Panc1 (cell line): ENCODE results near the gene RAP1GAP2. TPM values are rescaled to one million over a fixed set of nuclear protein-coding genes. Genes with fewer than 3 reads are reported as not detected.
A peak's percentile ranks its signal among the peaks of the same experiment; 100 is the strongest.

Experiments
- ATAC-seq: fragments of 200-7000 bp; cut with Tn5 transposase; 2 replicates; pipeline ENCODE4 v1.9.1; 2020; ENCODE audit warnings: mild to moderate bottlenecking, moderate library complexity
- BruUV-seq: library from RNA; stranded (reverse); fragments of 400-500 nt; replicated peaks from 2 replicates; lab custom pipeline; 2021; lab: Mats Ljungman, UMichigan
- CTCF ChIA-PET: fragments of 300-600 bp; sonication (Branson Sonifier 250); formaldehyde crosslinking; loops from one replicate; lab custom pipeline; 2022; ENCODE audit warnings: antibody characterized with exemption; lab: Charles Lee
- POLR2A ChIA-PET: fragments of 300-600 bp; sonication (Branson Sonifier 250); formaldehyde crosslinking; loops from one replicate; lab custom pipeline; 2022; ENCODE audit warnings: antibody characterized with exemption; lab: Charles Lee
- DNase-seq: peaks from one replicate; pipeline ENCODE4 v3.0.0-alpha.2; 2010; ENCODE audit warnings: low read depth, low spot score
- H3K27ac ChIP-seq: 2 replicates; pipeline ENCODE4 v1.5.1; 2011; ENCODE audit warnings: mild to moderate bottlenecking, low read length, inconsistent platforms
- H3K27me3 ChIP-seq: fragments of 200-500 bp; sonication (Bioruptor generic); 2 replicates; pipeline ENCODE4 v1.6.0; 2014; ENCODE audit warnings: low read length, inconsistent platforms; ENCODE audit not compliant: control insufficient read depth, insufficient read depth
- H3K36me3 ChIP-seq: fragments of 200-500 bp; sonication (Bioruptor generic); 2 replicates; pipeline ENCODE4 v1.5.1; 2014; ENCODE audit warnings: inconsistent platforms, mild to moderate bottlenecking, low read length, moderate library complexity; ENCODE audit not compliant: control insufficient read depth, insufficient read depth
- H3K4me1 ChIP-seq: 2 replicates; pipeline ENCODE4 v1.5.1; 2011; ENCODE audit warnings: inconsistent platforms, mild to moderate bottlenecking, low read length, moderate library complexity; ENCODE audit not compliant: control insufficient read depth, insufficient read depth
- H3K4me3 ChIP-seq, 2 experiments: 2 replicates each; pipeline ENCODE4 v1.5.1; 2011 to 2012; ENCODE audit warnings: low read depth in 2 of 2, low read length in 2 of 2, mild to moderate bottlenecking in 2 of 2, inconsistent platforms in 1 of 2, moderate library complexity in 1 of 2
- H3K9me3 ChIP-seq: fragments of 200-500 bp; sonication (Bioruptor generic); 2 replicates; pipeline ENCODE4 v1.5.1; 2014; ENCODE audit warnings: low read depth, mild to moderate bottlenecking, inconsistent platforms, low read length, moderate library complexity; ENCODE audit not compliant: control insufficient read depth, insufficient read depth
- POLR2AphosphoS5 ChIP-seq: IDR thresholded peaks from 2 replicates; pipeline ENCODE4 v1.6.1; 2012; ENCODE audit warnings: mild to moderate bottlenecking, low read depth, low read length, moderate library complexity
- SIN3A ChIP-seq: IDR thresholded peaks from 2 replicates; pipeline ENCODE4 v1.6.1; 2012; ENCODE audit warnings: low read depth, mild to moderate bottlenecking, low read length, moderate library complexity, borderline replicate concordance; ENCODE audit not compliant: insufficient read depth
- TCF7L2 ChIP-seq: IDR thresholded peaks from 2 replicates; pipeline ENCODE4 v1.6.1; 2011; ENCODE audit warnings: mild to moderate bottlenecking, low read depth, low read length, inconsistent platforms
- in situ Hi-C: cut with HindIII; loops from 2 replicates; pipeline ENCODE4 v1.10.0; 2016; ENCODE audit warnings: low sequenced_read_pairs, low pct_unique_long_range_greater_than_20kb
- intact Hi-C: fragments of 100-400 bp; cut with micrococcal nuclease; formaldehyde crosslinking; loops from one replicate; pipeline ENCODE4 v1.10.0; 2022; ENCODE audit not compliant: unreplicated experiment
- total RNA-seq: library from RNA; stranded (reverse); gene quantifications from one replicate; pipeline ENCODE4 v1.2.1, GENCODE V29; 2021; ENCODE audit not compliant: unreplicated experiment
- TF ChIP-seq, protein P1 (sequence below): fragments of 450-650 bp; IDR thresholded peaks from 2 replicates; pipeline ENCODE4 v1.5.1; 2017; ENCODE audit warnings: mild to moderate bottlenecking
- TF ChIP-seq, protein P2 (sequence below), 2 experiments: IDR thresholded peaks; 2 replicates each; pipeline ENCODE4 v1.6.1; 2011 to 2012; ENCODE audit warnings: low read depth in 2 of 2, control low read depth in 1 of 2, low read length in 1 of 2, mild to moderate bottlenecking in 1 of 2, moderate library complexity in 1 of 2; ENCODE audit not compliant: insufficient read depth in 1 of 2

RAP1GAP2 gene
- total RNA-seq, 1 experiment from 2014 or later = 10.0 TPM

- intact Hi-C loops (loop anchor here (10.0 kb wide), 1 partner anchor 95 kb away; no protein-coding TSS in a partner anchor), in situ Hi-C loops (no loop called here)
- Histone ChIP-seq H3K4me3 (no peak overlapping the region), H3K27ac (no peak overlapping the region), H3K9me3 (no peaks in the 10 kb centered on the region), H3K36me3 (no peaks in the 10 kb centered on the region), H3K4me1 (no peaks in the 10 kb centered on the region), H3K27me3 (no peaks in the 10 kb centered on the region)
- no peak for DNase-seq
- CTCF ChIA-PET = no interaction called here
- ATAC-seq = peak; percentile 30; the same call in 1 of the 2 replicates
- no peak for TF ChIP-seq TCF7L2
- POLR2A ChIA-PET = no interaction called here
- no TSS peak for BruUV-seq
Measured at GRCh38 chr17:2939714-2940351, 143.6 kb downstream of the RAP1GAP2 start.

DNA sequence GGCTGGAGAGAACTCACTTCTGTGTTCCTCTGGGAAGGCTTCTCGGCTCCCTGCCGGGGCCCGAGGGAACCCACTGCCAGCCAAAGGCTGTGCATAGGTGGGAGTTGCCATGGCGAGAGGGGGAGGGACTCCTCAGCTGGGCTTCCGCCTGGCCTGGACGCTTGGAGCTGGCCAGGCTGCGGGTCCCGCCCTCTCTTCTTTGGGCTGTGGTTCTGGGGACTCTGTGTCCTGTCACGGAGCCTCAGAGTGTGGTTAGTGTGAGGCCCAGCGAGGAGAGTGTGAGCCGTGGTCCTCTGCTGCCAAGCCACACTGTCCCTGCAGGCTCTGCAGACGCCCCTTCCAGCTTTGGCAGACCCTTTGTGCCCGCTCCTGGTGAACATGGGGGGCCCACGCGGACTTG lies 144.1 kb downstream of the RAP1GAP2 start:
- TF ChIP-seq, protein P1, sequence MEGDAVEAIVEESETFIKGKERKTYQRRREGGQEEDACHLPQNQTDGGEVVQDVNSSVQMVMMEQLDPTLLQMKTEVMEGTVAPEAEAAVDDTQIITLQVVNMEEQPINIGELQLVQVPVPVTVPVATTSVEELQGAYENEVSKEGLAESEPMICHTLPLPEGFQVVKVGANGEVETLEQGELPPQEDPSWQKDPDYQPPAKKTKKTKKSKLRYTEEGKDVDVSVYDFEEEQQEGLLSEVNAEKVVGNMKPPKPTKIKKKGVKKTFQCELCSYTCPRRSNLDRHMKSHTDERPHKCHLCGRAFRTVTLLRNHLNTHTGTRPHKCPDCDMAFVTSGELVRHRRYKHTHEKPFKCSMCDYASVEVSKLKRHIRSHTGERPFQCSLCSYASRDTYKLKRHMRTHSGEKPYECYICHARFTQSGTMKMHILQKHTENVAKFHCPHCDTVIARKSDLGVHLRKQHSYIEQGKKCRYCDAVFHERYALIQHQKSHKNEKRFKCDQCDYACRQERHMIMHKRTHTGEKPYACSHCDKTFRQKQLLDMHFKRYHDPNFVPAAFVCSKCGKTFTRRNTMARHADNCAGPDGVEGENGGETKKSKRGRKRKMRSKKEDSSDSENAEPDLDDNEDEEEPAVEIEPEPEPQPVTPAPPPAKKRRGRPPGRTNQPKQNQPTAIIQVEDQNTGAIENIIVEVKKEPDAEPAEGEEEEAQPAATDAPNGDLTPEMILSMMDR = no peak
- TF ChIP-seq TCF7L2 = no peak
- no peak for TF ChIP-seq SIN3A
- ATAC-seq = 0 out of 2 replicates have a peak, but pooled peaks have one; percentile 26
- ChIA-PET CTCF (no interaction called here), POLR2A (no interaction called here)
- intact Hi-C loops (no loop called here), in situ Hi-C loops (no loop called here)
- Histone ChIP-seq H3K4me1 (no peaks in the 10 kb centered on the region), H3K9me3 (no peaks in the 10 kb centered on the region), H3K27me3 (no peaks in the 10 kb centered on the region), H3K36me3 (no peaks in the 10 kb centered on the region), H3K4me3 (no peak overlapping the region), H3K27ac (no peak overlapping the region)
- DNase-seq = no peak
- no TSS peak for BruUV-seq

DNA sequence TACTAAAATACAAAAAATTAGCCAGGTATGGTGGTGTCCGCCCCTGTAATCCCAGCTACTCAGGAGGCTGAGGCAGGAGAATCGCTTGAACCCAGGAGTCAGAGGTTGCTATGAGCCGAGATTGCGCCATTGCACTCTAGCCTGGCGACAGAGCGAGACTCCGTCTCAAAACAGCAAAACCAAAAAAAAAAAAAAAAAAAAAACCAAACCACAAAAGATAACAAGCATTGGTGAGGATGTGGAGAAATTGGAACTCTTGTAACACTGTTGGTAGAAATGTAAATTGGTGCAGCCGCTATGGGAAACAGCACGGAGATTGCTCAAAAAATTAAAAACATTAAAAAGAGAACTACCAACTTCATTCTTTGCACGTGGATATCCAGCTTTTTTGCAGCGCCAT lies 147.7 kb downstream of the RAP1GAP2 start:
- no peak for ATAC-seq
- Histone ChIP-seq H3K4me1 (no peaks in the 10 kb centered on the region), H3K36me3 (no peaks in the 10 kb centered on the region), H3K27ac (no peak overlapping the region), H3K4me3 (no peak overlapping the region), H3K27me3 (no peaks in the 10 kb centered on the region), H3K9me3 (no peaks in the 10 kb centered on the region)
- no TSS peak for BruUV-seq
- no peak for DNase-seq
- intact Hi-C loops = no loop called here
- in situ Hi-C loops = no loop called here
- POLR2A ChIA-PET = no interaction called here
- CTCF ChIA-PET = interaction anchor here (0.5 kb wide), 1 partner anchor 18 kb away, joined by 5 read pairs; no protein-coding TSS in a partner anchor
- TF ChIP-seq SIN3A = no peak
- no peak for TF ChIP-seq TCF7L2
- TF ChIP-seq, protein P1 = no peak
- TF ChIP-seq, protein P2, sequence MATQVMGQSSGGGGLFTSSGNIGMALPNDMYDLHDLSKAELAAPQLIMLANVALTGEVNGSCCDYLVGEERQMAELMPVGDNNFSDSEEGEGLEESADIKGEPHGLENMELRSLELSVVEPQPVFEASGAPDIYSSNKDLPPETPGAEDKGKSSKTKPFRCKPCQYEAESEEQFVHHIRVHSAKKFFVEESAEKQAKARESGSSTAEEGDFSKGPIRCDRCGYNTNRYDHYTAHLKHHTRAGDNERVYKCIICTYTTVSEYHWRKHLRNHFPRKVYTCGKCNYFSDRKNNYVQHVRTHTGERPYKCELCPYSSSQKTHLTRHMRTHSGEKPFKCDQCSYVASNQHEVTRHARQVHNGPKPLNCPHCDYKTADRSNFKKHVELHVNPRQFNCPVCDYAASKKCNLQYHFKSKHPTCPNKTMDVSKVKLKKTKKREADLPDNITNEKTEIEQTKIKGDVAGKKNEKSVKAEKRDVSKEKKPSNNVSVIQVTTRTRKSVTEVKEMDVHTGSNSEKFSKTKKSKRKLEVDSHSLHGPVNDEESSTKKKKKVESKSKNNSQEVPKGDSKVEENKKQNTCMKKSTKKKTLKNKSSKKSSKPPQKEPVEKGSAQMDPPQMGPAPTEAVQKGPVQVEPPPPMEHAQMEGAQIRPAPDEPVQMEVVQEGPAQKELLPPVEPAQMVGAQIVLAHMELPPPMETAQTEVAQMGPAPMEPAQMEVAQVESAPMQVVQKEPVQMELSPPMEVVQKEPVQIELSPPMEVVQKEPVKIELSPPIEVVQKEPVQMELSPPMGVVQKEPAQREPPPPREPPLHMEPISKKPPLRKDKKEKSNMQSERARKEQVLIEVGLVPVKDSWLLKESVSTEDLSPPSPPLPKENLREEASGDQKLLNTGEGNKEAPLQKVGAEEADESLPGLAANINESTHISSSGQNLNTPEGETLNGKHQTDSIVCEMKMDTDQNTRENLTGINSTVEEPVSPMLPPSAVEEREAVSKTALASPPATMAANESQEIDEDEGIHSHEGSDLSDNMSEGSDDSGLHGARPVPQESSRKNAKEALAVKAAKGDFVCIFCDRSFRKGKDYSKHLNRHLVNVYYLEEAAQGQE (IDR thresholded peaks at IDR 0.05; ENCODE audit: insufficient read depth in 1 of 2, low read depth in 2 of 2, low read length in 1 of 2) = no peak
- no peak for TF ChIP-seq POLR2AphosphoS5
